ENCODE results near the gene TFDP1. TPM values are rescaled to one million over a fixed set of nuclear protein-coding genes. Genes with fewer than 3 reads are reported as not detected.

The TFDP1 gene
- total and polyA plus RNA-seq, 2 of the 4 experiments (the other 2 are of a cell fraction), result 59.3 to 97.0 TPM

DNA sequence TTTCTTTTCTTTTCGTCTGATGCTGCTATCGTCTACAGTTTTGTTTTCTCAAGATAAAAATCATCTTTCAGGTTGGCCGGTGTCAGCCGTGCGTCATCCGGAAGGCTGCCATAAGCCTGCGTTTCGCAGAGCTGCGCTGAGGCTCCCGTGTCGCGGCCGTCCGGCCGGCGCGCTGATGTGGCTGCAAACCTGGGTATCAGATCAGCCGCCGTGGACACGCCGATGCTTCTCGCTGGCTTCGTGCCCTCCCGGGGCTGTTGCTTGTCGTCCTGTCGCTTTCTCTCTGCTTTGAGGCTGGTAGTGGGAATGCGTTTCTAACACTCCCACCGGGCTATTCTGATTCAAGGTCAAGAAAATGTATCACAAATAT lies 45.9 kb upstream of the TFDP1 start:
- Histone ChIP-seq H3K23ac (ENCODE audit: low read depth, low read length) (no peak overlapping the region), H4K5ac (ENCODE audit: low read depth, low read length) (no peak overlapping the region), H2AK5ac (ENCODE audit: low read depth, low read length) (no peak overlapping the region), H3K27me3 (ENCODE audit: control insufficient read depth, insufficient read depth, low read length) (no peaks in the 10 kb centered on the region), H2AK9ac (replicated peaks; ENCODE audit: low read depth, low read length, poor library complexity) (no peak overlapping the region), H2BK15ac (ENCODE audit: low read depth, low read length) (no peak overlapping the region), H2AFZ (replicated peaks; ENCODE audit: low read length, poor library complexity) (no peak overlapping the region), H4K20me1 (ENCODE audit: insufficient read depth, low read length) (peaks cover 14% of the 10 kb centered on the region), H2BK20ac (ENCODE audit: low read depth, low read length) (no peak overlapping the region), H3K4me3 (ENCODE audit: insufficient read depth, low read depth, low read length) (no peak overlapping the region), H3K9ac (ENCODE audit: low read depth, low read length) (no peak overlapping the region), H3K18ac (ENCODE audit: low read depth, low read length) (no peak overlapping the region), H3K56ac (ENCODE audit: extremely low read depth, insufficient read depth, low read length) (no peak overlapping the region), H3K4me1 (ENCODE audit: control insufficient read depth, insufficient read depth, low read length) (no peaks in the 10 kb centered on the region), H2BK5ac (ENCODE audit: low read depth, low read length, poor library complexity, severe bottlenecking) (no peak overlapping the region), H3K27ac (ENCODE audit: insufficient read depth, low read length) (no peak overlapping the region), H3K36me3 (ENCODE audit: control insufficient read depth, insufficient read depth, low read length) (peaks cover 55% of the 10 kb centered on the region), H3K9me3 (ENCODE audit: control insufficient read depth, insufficient read depth, low read length) (peaks cover 7% of the 10 kb centered on the region; the same call in 1 of the 2 replicates), H3K79me1 (ENCODE audit: low read depth in 1 of 2, low read length in 2 of 2) (peaks cover 25 to 54% of the 10 kb centered on the region in 2 experiments), H3K4me2 (ENCODE audit: low read depth, low read length) (no peak overlapping the region), H3K14ac (replicated peaks; ENCODE audit: low read depth, low read length) (no peak overlapping the region), H4K91ac (ENCODE audit: insufficient read depth, low read depth, low read length) (no peak overlapping the region), H2BK120ac (ENCODE audit: low read depth, low read length) (no peak overlapping the region), H3K9me1 (ENCODE audit: insufficient read depth, low read length) (peaks cover 8% of the 10 kb centered on the region), H3K4ac (ENCODE audit: low read depth, low read length) (no peak overlapping the region), H4K8ac (ENCODE audit: low read depth in 2 of 2, low read length in 2 of 2) (no peak overlapping the region)
- ChIA-PET CTCF (no interaction called here), POLR2A (ENCODE audit: unreplicated experiment) (no interaction called here)
- TF ChIP-seq SMC3 (IDR thresholded peaks at IDR 0.05; ENCODE audit: low read depth, low read length), result no peak
- TF ChIP-seq, protein P1, sequence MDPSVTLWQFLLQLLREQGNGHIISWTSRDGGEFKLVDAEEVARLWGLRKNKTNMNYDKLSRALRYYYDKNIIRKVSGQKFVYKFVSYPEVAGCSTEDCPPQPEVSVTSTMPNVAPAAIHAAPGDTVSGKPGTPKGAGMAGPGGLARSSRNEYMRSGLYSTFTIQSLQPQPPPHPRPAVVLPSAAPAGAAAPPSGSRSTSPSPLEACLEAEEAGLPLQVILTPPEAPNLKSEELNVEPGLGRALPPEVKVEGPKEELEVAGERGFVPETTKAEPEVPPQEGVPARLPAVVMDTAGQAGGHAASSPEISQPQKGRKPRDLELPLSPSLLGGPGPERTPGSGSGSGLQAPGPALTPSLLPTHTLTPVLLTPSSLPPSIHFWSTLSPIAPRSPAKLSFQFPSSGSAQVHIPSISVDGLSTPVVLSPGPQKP (IDR thresholded peaks at IDR 0.05; ENCODE audit: borderline replicate concordance, low read depth, low read length), result no peak
- TF ChIP-seq BHLHE40 (IDR thresholded peaks at IDR 0.05; ENCODE audit: low read depth, low read length), result no peak
- TF ChIP-seq MAZ (IDR thresholded peaks at IDR 0.05; ENCODE audit: borderline replicate concordance, low read depth, low read length), result no peak
- TF ChIP-seq, protein P2, sequence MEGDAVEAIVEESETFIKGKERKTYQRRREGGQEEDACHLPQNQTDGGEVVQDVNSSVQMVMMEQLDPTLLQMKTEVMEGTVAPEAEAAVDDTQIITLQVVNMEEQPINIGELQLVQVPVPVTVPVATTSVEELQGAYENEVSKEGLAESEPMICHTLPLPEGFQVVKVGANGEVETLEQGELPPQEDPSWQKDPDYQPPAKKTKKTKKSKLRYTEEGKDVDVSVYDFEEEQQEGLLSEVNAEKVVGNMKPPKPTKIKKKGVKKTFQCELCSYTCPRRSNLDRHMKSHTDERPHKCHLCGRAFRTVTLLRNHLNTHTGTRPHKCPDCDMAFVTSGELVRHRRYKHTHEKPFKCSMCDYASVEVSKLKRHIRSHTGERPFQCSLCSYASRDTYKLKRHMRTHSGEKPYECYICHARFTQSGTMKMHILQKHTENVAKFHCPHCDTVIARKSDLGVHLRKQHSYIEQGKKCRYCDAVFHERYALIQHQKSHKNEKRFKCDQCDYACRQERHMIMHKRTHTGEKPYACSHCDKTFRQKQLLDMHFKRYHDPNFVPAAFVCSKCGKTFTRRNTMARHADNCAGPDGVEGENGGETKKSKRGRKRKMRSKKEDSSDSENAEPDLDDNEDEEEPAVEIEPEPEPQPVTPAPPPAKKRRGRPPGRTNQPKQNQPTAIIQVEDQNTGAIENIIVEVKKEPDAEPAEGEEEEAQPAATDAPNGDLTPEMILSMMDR (conservative IDR thresholded peaks at IDR 0.05; ENCODE audit: low read depth, low read length), result no peak
- no peak for TF ChIP-seq NFE2L2 (IDR thresholded peaks at IDR 0.05; ENCODE audit: low read depth, low read length)
- no peak for TF ChIP-seq MAFK (IDR thresholded peaks at IDR 0.05; ENCODE audit: low read depth, low read length)
- no peak for TF ChIP-seq RFX5 (IDR thresholded peaks at IDR 0.05; ENCODE audit: low read depth, low read length)
- TF ChIP-seq POLR2A (IDR thresholded peaks at IDR 0.05; ENCODE audit: low read depth, low read length), result no peak
- TF ChIP-seq RAD21 (IDR thresholded peaks at IDR 0.05; ENCODE audit: low read length), result no peak
- TF ChIP-seq MXI1 (IDR thresholded peaks at IDR 0.05; ENCODE audit: borderline replicate concordance, low read depth, low read length), result no peak
- TF ChIP-seq CHD1 (IDR thresholded peaks at IDR 0.05; ENCODE audit: low read depth, low read length), result no peak
- no peak for TF ChIP-seq CEBPB (IDR thresholded peaks at IDR 0.05; ENCODE audit: low read depth, low read length)
- TF ChIP-seq, protein P3, sequence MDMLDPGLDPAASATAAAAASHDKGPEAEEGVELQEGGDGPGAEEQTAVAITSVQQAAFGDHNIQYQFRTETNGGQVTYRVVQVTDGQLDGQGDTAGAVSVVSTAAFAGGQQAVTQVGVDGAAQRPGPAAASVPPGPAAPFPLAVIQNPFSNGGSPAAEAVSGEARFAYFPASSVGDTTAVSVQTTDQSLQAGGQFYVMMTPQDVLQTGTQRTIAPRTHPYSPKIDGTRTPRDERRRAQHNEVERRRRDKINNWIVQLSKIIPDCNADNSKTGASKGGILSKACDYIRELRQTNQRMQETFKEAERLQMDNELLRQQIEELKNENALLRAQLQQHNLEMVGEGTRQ (IDR thresholded peaks at IDR 0.05; ENCODE audit: low read depth, low read length), result no peak
- TF ChIP-seq RCOR1 (IDR thresholded peaks at IDR 0.05; ENCODE audit: insufficient replicate concordance, low read length), result no peak
- no peak for TF ChIP-seq FOS (IDR thresholded peaks at IDR 0.05; ENCODE audit: low read depth, low read length)
- DNase-seq, result no peak
- no TSS peak for BruUV-seq (replicated peaks)
- ATAC-seq (ENCODE audit: low read depth), result no peak
- dilution Hi-C loops (cut with HindIII; ENCODE audit: low sequenced_read_pairs, unreplicated experiment) (no loop called here), in situ Hi-C loops (cut with MboI; ENCODE audit: low sequenced_read_pairs) (no loop called here), intact Hi-C loops (cut with micrococcal nuclease) (no loop called here)
- 93% methylated on average over 17 of the region's 28 CpGs; no CpG with 5 or more reads in 1 of the 2 experiments for WGBS, 2 experiments (ENCODE audit: extremely low coverage in 2 of 2, insufficient read length in 1 of 2)
